Measurements from ENCODE around the gene ATP10A.
"Not testable (repeated sequence)": the region's sequence is repeated elsewhere in the genome, so short reads cannot be mapped to it uniquely, and the experiment has no call there.

ATP10A gene

GRCh38 chr15:25771736-25772135 is 91.4 kb downstream of the ATP10A start:
- not testable (repeated sequence) for DNase-seq

- DNase-seq: no peak
Observed at GRCh38 chr15:25771338-25771706, 91.8 kb downstream of the ATP10A start.

GRCh38 chr15:25770618-25771337 is 92.3 kb downstream of the ATP10A start:
- DNase-seq: no peak

GRCh38 chr15:25770031-25770430 is 93.1 kb downstream of the ATP10A start:
- DNase-seq: no peak

- no peak for DNase-seq
Observed at GRCh38 chr15:25768271-25768670, 94.9 kb downstream of the ATP10A start.

GRCh38 chr15:25767356-25768151 is 95.6 kb downstream of the ATP10A start:
- DNase-seq: no peak

GRCh38 chr15:25766417-25766816 is 96.7 kb downstream of the ATP10A start:
- DNase-seq: no peak

- DNase-seq: no peak
Observed at GRCh38 chr15:25764980-25765735, 98.0 kb downstream of the ATP10A start.

- DNase-seq: no peak
Observed at GRCh38 chr15:25763954-25764353, 99.2 kb downstream of the ATP10A start.

- DNase-seq: peak; percentile 39
Observed at GRCh38 chr15:25763331-25763751, 99.8 kb downstream of the ATP10A start.

- DNase-seq: peak; percentile 44
Observed at GRCh38 chr15:25761971-25762662, 101.0 kb downstream of the ATP10A start.

GRCh38 chr15:25759421-25759820 is 103.7 kb downstream of the ATP10A start:
- DNase-seq: no peak

- DNase-seq: not testable (repeated sequence)
Observed at GRCh38 chr15:25758612-25759011, 104.5 kb downstream of the ATP10A start.

- no peak for DNase-seq
Observed at GRCh38 chr15:25743548-25744275, 119.4 kb downstream of the ATP10A start.

GRCh38 chr15:25742776-25743547 is 120.2 kb downstream of the ATP10A start:
- no peak for DNase-seq

GRCh38 chr15:25742041-25742730 is 120.9 kb downstream of the ATP10A start:
- no peak for DNase-seq

GRCh38 chr15:25741256-25741580 is 121.9 kb downstream of the ATP10A start:
- DNase-seq: no peak

GRCh38 chr15:25740383-25741255 is 122.5 kb downstream of the ATP10A start:
- no peak for DNase-seq

GRCh38 chr15:25739687-25740121 is 123.4 kb downstream of the ATP10A start:
- peak; percentile 44 for DNase-seq
